ENCODE results near the gene MOV10.
"Not testable (repeated sequence)": the region's sequence is repeated elsewhere in the genome, so short reads cannot be mapped to it uniquely, and the experiment has no call there.

GRCh38 chr1:112640437-112640836, 34.0 kb upstream of the MOV10 start:
- not testable (repeated sequence) for TF ChIP-seq POLR2A (IDR thresholded peaks at IDR 0.05)
- TF ChIP-seq, protein P1, sequence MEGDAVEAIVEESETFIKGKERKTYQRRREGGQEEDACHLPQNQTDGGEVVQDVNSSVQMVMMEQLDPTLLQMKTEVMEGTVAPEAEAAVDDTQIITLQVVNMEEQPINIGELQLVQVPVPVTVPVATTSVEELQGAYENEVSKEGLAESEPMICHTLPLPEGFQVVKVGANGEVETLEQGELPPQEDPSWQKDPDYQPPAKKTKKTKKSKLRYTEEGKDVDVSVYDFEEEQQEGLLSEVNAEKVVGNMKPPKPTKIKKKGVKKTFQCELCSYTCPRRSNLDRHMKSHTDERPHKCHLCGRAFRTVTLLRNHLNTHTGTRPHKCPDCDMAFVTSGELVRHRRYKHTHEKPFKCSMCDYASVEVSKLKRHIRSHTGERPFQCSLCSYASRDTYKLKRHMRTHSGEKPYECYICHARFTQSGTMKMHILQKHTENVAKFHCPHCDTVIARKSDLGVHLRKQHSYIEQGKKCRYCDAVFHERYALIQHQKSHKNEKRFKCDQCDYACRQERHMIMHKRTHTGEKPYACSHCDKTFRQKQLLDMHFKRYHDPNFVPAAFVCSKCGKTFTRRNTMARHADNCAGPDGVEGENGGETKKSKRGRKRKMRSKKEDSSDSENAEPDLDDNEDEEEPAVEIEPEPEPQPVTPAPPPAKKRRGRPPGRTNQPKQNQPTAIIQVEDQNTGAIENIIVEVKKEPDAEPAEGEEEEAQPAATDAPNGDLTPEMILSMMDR (IDR thresholded peaks at IDR 0.05) = not testable (repeated sequence)

Data from stomach (tissue), 4 donors.